Ishikawa (cell line): Measurements from ENCODE around the gene CACNB2.

Experiments used
- CEBPB ChIP-seq: IDR thresholded peaks from 2 replicates; pipeline ENCODE4 v1.6.1; 2012
- CREB1 ChIP-seq: IDR thresholded peaks from 2 replicates; pipeline ENCODE4 v1.6.1; 2012; ENCODE audit warnings: low read depth
- EGR1 ChIP-seq: IDR thresholded peaks from 2 replicates; pipeline ENCODE4 v1.6.1; 2012
- EP300 ChIP-seq: IDR thresholded peaks from 2 replicates; pipeline ENCODE4 v1.6.1; 2012; ENCODE audit warnings: borderline replicate concordance
- FOXM1 ChIP-seq: IDR thresholded peaks from 2 replicates; pipeline ENCODE4 v1.6.1; 2012; ENCODE audit warnings: low read depth, borderline replicate concordance
- NFIC ChIP-seq: IDR thresholded peaks from 2 replicates; pipeline ENCODE4 v1.6.1; 2012
- RAD21 ChIP-seq: IDR thresholded peaks from 2 replicates; pipeline ENCODE4 v1.6.1; 2012; ENCODE audit warnings: low read depth
- TAF1 ChIP-seq: IDR thresholded peaks from 2 replicates; pipeline ENCODE4 v1.6.1; 2012; ENCODE audit warnings: low read depth, mild to moderate bottlenecking
- TCF12 ChIP-seq: IDR thresholded peaks from 2 replicates; pipeline ENCODE4 v1.6.1; 2012; ENCODE audit warnings: low read depth
- TEAD4 ChIP-seq: IDR thresholded peaks from 2 replicates; pipeline ENCODE4 v1.6.1; 2012
- YY1 ChIP-seq: IDR thresholded peaks from 2 replicates; pipeline ENCODE4 v1.6.1; 2012; ENCODE audit warnings: low read depth
- ZBTB7A ChIP-seq: IDR thresholded peaks from 2 replicates; pipeline ENCODE4 v1.6.1; 2012; ENCODE audit warnings: low read depth
- TF ChIP-seq, protein P1 (sequence below): IDR thresholded peaks from 2 replicates; pipeline ENCODE4 v1.6.1; 2012; ENCODE audit warnings: low read depth, mild to moderate bottlenecking
- TF ChIP-seq, protein P2 (sequence below): IDR thresholded peaks from 2 replicates; pipeline ENCODE4 v1.6.1; 2012
- TF ChIP-seq, protein P3 (sequence below): IDR thresholded peaks from 2 replicates; pipeline ENCODE4 v1.6.1; 2012

CACNB2 gene

DNA sequence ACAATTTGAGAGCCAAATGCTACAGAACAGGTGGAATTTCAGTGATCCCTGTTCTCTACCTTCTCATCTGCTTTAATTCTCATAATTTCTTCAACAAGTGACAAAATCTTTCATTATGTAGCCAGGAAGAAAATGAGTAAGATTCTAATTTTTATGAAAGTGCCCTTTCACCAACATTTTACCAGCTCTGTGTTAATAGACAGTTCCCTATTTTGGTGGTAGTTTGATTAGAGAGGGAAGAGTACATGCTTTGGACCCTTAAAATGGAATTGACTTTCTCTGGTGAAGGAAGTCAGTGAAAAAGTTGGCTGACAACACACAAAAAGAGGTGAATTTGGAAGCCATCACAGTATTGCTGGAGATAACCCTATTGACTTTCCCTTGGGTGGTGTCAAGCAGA lies 61.7 kb downstream of the CACNB2 start:
- TF ChIP-seq EP300 (no peak), EGR1 (no peak), TCF12 (no peak)
- TF ChIP-seq, protein P1, sequence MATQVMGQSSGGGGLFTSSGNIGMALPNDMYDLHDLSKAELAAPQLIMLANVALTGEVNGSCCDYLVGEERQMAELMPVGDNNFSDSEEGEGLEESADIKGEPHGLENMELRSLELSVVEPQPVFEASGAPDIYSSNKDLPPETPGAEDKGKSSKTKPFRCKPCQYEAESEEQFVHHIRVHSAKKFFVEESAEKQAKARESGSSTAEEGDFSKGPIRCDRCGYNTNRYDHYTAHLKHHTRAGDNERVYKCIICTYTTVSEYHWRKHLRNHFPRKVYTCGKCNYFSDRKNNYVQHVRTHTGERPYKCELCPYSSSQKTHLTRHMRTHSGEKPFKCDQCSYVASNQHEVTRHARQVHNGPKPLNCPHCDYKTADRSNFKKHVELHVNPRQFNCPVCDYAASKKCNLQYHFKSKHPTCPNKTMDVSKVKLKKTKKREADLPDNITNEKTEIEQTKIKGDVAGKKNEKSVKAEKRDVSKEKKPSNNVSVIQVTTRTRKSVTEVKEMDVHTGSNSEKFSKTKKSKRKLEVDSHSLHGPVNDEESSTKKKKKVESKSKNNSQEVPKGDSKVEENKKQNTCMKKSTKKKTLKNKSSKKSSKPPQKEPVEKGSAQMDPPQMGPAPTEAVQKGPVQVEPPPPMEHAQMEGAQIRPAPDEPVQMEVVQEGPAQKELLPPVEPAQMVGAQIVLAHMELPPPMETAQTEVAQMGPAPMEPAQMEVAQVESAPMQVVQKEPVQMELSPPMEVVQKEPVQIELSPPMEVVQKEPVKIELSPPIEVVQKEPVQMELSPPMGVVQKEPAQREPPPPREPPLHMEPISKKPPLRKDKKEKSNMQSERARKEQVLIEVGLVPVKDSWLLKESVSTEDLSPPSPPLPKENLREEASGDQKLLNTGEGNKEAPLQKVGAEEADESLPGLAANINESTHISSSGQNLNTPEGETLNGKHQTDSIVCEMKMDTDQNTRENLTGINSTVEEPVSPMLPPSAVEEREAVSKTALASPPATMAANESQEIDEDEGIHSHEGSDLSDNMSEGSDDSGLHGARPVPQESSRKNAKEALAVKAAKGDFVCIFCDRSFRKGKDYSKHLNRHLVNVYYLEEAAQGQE: no peak

DNA sequence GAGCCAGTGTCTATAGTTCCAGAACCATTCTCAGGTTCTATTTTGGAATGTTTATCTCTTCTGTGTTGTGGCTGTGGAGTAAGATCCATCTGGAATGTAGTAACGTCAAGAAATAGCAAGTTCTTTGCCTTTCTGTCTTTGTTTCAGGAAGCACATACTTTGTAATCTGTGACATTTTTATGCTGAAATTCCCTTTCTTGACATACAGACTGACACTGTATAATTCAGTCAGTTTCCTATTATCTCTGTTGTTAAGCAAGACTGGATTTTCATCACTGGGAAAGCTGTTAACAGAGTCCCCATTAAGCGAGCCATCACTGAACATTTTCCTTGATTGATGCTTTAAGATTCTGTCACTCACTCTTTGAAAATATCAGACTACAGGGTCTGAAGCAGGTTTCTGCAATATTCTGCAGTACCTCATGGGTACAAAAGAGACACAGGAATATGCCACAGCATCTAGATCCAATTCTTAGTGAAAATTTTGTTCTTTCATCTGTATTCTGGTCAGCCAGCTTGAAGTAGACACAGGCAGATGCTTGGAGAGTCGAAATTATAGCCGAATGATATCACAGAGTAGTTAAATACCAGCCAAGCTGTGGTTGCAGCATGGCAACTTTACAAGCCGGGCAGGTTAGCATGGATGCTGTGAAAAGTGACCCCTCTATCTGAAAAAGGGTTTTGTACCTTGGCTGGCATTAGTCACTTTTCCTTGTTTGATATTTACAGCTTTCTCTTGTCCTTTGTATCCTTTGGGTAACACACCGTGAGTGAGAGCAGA lies 62.6 kb downstream of the CACNB2 start:
- no peak for TF ChIP-seq RAD21
- no peak for TF ChIP-seq CEBPB
- TF ChIP-seq, protein P2, sequence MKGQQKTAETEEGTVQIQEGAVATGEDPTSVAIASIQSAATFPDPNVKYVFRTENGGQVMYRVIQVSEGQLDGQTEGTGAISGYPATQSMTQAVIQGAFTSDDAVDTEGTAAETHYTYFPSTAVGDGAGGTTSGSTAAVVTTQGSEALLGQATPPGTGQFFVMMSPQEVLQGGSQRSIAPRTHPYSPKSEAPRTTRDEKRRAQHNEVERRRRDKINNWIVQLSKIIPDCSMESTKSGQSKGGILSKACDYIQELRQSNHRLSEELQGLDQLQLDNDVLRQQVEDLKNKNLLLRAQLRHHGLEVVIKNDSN: no peak
- no peak for TF ChIP-seq TEAD4
- no peak for TF ChIP-seq CREB1
- TF ChIP-seq TAF1: no peak
- no peak for TF ChIP-seq ZBTB7A
- no peak for TF ChIP-seq EP300
- no peak for TF ChIP-seq NFIC
- TF ChIP-seq, protein P1: no peak
- TF ChIP-seq FOXM1: no peak
- TF ChIP-seq EGR1: no peak
- no peak for TF ChIP-seq TCF12
- no peak for TF ChIP-seq YY1
- TF ChIP-seq, protein P3, sequence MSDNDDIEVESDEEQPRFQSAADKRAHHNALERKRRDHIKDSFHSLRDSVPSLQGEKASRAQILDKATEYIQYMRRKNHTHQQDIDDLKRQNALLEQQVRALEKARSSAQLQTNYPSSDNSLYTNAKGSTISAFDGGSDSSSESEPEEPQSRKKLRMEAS: no peak

DNA sequence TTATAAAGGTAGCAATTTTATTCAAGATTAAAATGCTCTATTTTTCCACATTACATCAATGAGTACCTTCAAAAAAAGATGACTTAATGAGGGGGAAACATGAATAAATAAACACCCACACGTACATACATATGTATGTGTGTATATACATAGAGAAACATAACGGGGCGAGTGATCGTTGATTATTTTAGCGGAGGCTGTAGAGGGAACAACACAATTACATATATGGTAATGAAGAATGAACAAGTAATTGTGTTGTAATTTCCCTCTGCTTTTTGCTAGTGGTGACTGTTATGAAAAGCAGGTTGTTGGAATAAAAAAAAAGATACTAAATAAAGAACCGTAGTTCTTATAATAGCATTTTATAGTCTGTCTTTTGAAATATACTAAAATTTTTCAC lies 63.2 kb downstream of the CACNB2 start:
- TF ChIP-seq ZBTB7A (no peak), TCF12 (no peak), EP300 (no peak), NFIC (no peak), CEBPB (no peak), TEAD4 (no peak), EGR1 (no peak), CREB1 (no peak), FOXM1 (no peak), YY1 (no peak)
- TF ChIP-seq, protein P2: no peak
- TF ChIP-seq, protein P1: no peak
- TF ChIP-seq, protein P3: no peak

DNA sequence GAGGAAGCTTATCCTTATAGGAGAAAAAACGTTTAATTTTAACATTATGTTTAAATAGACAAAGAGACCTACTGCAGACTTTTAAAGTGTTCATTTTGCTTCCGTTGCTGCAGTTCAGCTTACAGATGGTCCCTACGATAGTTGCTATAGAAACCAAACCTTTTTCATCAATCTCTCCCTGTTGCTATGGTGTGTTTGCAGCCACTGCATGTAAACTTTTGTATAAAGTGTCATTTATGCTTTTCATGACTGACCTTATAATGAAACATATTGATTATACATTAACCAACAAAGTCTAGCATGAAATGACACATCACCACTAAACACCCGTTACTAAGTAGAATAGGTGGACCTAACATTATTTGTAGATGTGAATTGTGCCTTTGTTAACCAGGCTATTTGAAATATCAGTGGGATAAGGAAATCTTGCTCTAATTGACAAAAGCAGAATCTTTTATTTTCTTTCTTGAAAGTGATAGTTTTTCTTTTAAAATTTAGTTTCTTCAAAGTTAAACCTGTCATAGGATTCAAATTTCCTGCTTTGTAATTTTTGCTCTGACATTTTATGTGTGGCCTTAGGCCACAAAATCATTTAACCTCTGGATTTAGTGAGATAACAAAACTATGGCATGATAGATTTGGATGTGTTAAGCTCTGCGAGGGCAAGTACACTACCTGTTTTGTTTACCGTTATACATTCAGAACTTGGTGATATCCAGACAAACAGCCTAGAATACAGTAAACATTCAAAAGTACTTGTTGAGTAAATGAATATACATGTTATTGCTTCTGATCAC lies 64.0 kb downstream of the CACNB2 start:
- TF ChIP-seq TEAD4: no peak
- TF ChIP-seq EP300: no peak
- TF ChIP-seq TAF1: no peak
- TF ChIP-seq EGR1: no peak
- TF ChIP-seq, protein P3: no peak
- no peak for TF ChIP-seq FOXM1
- TF ChIP-seq TCF12: no peak
- TF ChIP-seq, protein P1: no peak
